GM08714 (cell line): Measurements from ENCODE around the gene TNXB.
"Not testable (repeated sequence)": the region's sequence is repeated elsewhere in the genome, so short reads cannot be mapped to it uniquely, and the experiment has no call there.

Experiments
- H3K4me3 ChIP-seq: fragments of 200-500 bp; sonication (Bioruptor generic); 2 replicates; pipeline ENCODE4 v1.5.1; 2014; ENCODE audit warnings: mild to moderate bottlenecking, low read length, inconsistent platforms
- ZNF274 ChIP-seq: IDR thresholded peaks from 2 replicates; pipeline ENCODE4 v1.6.1; 2012; ENCODE audit warnings: mild to moderate bottlenecking, low read depth, low read length

Gene TNXB

GRCh38 chr6:32149092-32149755 is 40.1 kb upstream of the TNXB start:
- TF ChIP-seq ZNF274, result no peak
- H3K4me3 ChIP-seq, result no peak overlapping the region

- H3K4me3 ChIP-seq, result no peak overlapping the region
- TF ChIP-seq ZNF274, result no peak
Measured at GRCh38 chr6:32148289-32149091, 39.4 kb upstream of the TNXB start.

DNA sequence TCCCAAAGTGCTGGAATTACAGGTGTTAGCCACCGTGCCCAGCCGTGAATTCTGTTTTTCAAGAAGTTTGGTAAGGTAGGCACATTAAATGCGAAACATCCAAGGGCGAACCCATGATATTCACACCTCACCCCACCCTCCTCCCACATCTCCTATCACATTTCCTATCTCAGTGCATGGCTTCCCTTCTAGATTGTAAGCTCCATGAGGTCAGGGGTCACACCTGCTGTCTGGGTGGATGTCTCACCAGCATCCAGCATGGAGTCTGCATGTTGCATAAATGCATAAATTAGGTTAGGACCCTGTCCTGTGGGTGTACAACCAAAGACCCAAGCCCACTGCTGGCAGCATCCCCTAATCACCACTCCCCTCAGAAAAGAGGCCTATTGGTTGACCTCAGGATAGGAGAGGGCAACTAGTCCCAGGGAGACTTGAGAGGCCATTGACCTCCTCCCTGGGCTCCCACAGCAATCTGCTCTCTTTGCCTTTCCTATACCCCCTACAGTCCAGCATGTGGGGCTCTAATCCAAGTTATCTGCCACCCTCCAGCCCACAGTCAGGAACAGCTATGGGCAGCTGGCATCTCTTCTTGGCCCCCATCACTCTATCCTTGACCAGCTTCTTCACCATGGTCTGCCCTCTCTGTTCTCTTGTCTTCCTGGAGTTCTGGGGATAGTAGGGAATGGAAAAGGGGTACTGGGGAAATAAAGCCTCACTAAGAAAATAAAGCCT is 38.4 kb upstream of the TNXB start:
- H3K4me3 ChIP-seq, result no peak overlapping the region
- no peak for TF ChIP-seq ZNF274

DNA sequence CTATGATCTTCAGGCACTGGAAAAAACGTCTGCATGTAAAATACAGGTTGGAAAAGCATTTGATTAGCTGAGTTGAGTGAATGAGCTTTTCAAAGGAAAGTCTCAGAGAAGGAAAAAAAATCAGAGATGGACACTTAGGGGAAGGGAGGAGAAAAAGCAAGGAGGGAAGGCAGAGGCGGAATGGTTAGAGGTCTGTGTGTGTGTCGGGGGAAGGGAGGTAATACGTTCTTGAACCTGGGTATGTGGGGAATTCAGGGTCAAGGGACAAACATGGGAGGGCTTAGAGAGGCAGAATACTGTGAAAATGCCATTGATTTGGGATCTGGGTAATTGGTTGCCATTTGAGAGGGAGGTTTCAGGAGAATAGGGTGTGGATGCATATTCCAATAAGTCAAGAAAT is 37.5 kb upstream of the TNXB start:
- TF ChIP-seq ZNF274, result no peak
- no peak overlapping the region for H3K4me3 ChIP-seq

DNA sequence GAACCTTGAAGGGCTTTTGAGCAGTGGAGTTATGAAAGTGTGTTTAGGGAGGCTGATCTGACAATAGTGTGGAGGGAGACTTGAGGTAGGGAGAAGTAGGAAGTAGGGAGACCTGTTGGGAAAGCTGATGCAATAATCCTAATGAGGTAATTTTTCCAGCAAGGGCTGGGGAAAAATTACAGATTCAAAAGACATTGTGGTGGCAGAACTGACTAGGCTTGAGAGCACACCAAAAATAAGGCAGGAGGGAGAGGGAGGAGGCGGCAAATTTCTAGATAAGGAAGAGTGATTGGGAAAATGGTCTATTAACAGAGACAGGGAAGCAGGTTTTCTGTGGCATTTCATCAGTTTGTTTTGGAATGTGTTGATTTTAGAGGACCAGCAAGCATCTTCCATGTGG is 37.1 kb upstream of the TNXB start:
- no peak overlapping the region for H3K4me3 ChIP-seq
- no peak for TF ChIP-seq ZNF274

DNA sequence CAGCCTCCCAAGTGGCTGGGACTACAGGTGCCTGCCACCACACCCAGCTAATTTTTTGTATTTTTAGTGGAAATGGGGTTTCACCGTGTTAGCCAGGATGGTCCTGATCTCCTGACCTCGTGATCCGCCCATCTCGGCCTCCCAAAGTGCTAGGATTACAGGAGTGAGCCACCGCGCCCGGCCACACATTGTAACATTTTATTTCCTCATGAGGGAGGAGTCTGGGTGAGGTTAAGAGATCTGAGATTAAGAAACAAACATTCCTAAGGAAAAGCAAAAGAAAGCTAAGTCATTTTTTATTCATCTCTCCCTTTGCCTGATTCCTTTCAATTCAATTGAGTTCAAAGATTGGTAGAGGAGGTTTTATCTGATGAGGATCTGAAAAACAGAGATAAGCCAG is 35.1 kb upstream of the TNXB start:
- not testable (repeated sequence) for H3K4me3 ChIP-seq

DNA sequence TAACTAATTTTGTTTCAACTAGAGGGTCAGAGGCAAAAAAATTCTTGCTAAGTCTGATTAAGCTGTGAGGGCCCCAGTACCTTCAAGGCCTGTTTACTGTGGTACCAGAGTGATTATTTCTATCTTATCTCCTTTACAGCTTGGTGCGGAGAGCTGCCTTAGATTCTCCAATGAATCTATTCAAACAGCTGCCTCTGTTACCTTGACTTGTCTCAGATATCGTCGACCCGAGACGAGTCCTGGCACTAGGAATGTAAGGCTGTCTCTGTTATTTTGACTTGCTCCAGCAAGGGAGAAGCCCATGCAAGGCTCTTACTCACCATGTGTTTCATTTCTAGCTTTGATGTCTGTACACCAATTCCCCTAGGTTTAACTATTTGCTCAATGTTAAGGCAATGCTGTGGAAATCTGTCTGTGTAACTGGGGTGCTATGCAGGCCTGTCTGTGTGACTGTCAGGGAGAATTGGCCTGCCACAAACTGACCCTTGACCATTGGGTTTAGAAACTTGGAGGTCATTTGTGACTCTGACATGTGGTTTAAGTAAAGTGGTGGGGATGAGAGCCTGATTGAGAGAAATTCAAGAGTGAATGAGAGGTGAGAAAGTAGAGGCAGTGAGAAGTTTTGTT is 31.4 kb upstream of the TNXB start:
- no peak for TF ChIP-seq ZNF274
- no peak overlapping the region for H3K4me3 ChIP-seq

GRCh38 chr6:32139590-32139989 is 30.5 kb upstream of the TNXB start:
- TF ChIP-seq ZNF274, result no peak
- H3K4me3 ChIP-seq, result no peak overlapping the region

DNA sequence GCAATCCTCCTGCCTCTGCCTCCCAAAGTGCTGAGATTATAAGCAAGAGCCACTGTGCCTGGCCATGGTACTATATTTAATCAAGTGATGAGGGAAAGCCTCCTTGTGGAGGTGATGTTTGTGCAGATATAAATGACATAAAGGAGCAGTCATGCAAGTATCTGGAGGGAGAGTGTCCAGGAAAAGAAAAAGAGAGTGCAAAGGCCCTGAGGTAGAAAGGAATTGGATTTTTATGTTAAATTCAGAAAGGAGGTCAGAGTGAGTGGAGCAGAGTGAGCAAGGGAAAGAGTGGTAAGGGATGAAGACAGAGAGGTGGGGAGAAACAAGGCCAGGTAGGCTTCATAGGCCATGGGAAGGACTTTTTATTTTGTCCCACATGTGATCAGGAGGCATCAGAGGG is 28.3 kb upstream of the TNXB start:
- no peak overlapping the region for H3K4me3 ChIP-seq
- no peak for TF ChIP-seq ZNF274

DNA sequence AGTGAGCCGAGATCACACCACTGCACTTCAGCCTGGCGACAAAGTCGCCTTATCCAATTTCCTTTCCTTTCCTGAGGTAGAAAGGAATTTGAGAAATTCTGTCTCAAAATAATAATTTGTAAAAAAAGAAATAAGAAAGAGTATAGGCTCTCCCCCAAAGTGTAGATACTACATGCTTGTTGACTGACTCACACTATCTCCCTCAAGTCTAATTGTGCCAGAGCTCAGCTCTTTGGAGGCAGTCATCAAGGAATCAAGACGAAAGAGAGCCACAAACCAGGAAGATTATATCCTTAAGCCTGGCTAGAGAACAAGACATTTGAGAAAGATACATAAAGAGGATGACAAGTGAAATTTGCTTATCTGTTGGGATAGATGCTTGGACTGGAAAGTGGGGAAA is 24.6 kb upstream of the TNXB start:
- TF ChIP-seq ZNF274, result no peak
- no peak overlapping the region for H3K4me3 ChIP-seq

DNA sequence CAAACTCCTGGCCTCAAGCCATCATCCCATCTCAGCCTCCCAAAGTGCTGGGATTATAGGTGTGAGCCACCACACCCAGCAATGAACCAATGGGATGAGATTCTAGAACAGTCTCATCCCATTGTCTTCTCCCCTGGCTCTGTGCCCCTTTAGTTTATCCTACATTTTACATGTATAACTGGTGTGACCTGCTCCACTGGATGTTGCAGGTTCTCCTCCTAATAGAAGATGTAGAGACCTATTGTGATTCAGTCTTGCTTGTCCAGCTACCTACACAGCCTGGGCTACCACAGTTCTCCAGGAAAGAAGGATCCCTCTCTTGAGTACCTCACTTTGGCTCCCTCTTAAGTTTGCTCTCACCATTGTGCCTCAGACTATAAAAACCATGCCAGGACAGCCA is 23.0 kb upstream of the TNXB start:
- no peak overlapping the region for H3K4me3 ChIP-seq
- no peak for TF ChIP-seq ZNF274

- no peak overlapping the region for H3K4me3 ChIP-seq
- no peak for TF ChIP-seq ZNF274
Measured at GRCh38 chr6:32131439-32131948, 22.4 kb upstream of the TNXB start.

GRCh38 chr6:32129297-32130088 is 20.4 kb upstream of the TNXB start:
- peak overlapping the region; percentile 83 for H3K4me3 ChIP-seq
- no peak for TF ChIP-seq ZNF274

DNA sequence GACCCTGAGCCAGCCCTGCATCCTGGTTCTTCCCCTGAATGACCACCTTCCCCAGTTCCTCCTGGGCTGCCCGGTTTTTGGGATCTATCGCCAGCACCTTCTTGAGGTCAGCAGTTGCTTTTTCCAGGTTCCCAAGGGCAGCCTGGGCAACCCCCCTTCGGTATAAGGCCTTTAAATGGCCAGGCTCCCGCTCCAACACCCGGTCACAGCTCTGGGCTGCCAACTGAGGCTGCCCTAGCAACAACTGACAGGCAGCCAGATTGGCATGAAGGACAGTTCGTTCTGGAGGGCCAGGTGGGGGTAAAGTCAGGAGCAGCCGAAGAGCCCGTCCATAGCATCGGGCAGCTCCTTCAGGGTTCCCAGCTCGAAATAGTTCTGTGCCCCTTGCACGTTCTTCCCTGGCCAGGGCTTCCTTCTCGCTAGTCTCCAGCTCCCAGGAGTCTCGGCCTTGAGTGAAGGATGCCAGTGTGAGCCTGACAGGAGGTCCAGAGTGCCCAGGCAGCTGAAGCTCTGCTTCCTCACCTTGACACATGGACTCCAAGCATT is 19.7 kb upstream of the TNXB start:
- no peak for TF ChIP-seq ZNF274

More for the DNA sequence above, 19.7 kb upstream of the TNXB start:
- peak overlapping the region; percentile 83; the same call in 1 of the 2 replicates for H3K4me3 ChIP-seq
